A673 (cell line): Measurements from ENCODE around the gene WBP2NL.
"Not testable (repeated sequence)": the region's sequence is repeated elsewhere in the genome, so short reads cannot be mapped to it uniquely, and the experiment has no call there.

Source experiments
- EZH2 ChIP-seq: fragments of 200-600 bp; sonication (generic); IDR thresholded peaks from 2 replicates; pipeline ENCODE4 v1.6.1; 2017; ENCODE audit warnings: borderline replicate concordance, low read depth, mild to moderate bottlenecking, mixed read lengths, antibody characterized with exemption, low read length; ENCODE audit not compliant: poor library complexity, severe bottlenecking
- TF ChIP-seq, protein P1 (sequence below): fragments of 300-800, 200-600 bp; sonication (generic); conservative IDR thresholded peaks from 2 replicates; pipeline ENCODE4 v1.5.1; 2017; ENCODE audit warnings: low read depth, mild to moderate bottlenecking, antibody characterized with exemption, low read length, moderate library complexity, mixed read lengths

- TF ChIP-seq, protein P1, sequence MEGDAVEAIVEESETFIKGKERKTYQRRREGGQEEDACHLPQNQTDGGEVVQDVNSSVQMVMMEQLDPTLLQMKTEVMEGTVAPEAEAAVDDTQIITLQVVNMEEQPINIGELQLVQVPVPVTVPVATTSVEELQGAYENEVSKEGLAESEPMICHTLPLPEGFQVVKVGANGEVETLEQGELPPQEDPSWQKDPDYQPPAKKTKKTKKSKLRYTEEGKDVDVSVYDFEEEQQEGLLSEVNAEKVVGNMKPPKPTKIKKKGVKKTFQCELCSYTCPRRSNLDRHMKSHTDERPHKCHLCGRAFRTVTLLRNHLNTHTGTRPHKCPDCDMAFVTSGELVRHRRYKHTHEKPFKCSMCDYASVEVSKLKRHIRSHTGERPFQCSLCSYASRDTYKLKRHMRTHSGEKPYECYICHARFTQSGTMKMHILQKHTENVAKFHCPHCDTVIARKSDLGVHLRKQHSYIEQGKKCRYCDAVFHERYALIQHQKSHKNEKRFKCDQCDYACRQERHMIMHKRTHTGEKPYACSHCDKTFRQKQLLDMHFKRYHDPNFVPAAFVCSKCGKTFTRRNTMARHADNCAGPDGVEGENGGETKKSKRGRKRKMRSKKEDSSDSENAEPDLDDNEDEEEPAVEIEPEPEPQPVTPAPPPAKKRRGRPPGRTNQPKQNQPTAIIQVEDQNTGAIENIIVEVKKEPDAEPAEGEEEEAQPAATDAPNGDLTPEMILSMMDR: not testable (repeated sequence)
- TF ChIP-seq EZH2: not testable (repeated sequence)
Observed at GRCh38 chr22:42071508-42071907, 72.9 kb downstream of the WBP2NL start.
